Mammary epithelial cell (primary cell): Measurements from ENCODE around the gene HCLS1.

Experiments
- EZH2 ChIP-seq: IDR thresholded peaks from 2 replicates; pipeline ENCODE4 v1.6.1; 2012; ENCODE audit warnings: low read length, inconsistent platforms, borderline replicate concordance
- TF ChIP-seq, protein P1 (sequence below), 2 donors: IDR thresholded peaks in 1 of 2; conservative IDR thresholded peaks in 1 of 2; 2 replicates each; pipeline ENCODE4 v1.5.1; 2011 to 2012; ENCODE audit warnings: inconsistent platforms in 2 of 2, low read length in 2 of 2, mild to moderate bottlenecking in 2 of 2, control low read depth in 1 of 2, low read depth in 1 of 2; ENCODE audit not compliant: insufficient read depth in 1 of 2; ENCODE audit errors: extremely low read depth in 1 of 2

GRCh38 chr3:121698901-121699300 lies 38.2 kb upstream of the HCLS1 start:
- TF ChIP-seq, protein P1, sequence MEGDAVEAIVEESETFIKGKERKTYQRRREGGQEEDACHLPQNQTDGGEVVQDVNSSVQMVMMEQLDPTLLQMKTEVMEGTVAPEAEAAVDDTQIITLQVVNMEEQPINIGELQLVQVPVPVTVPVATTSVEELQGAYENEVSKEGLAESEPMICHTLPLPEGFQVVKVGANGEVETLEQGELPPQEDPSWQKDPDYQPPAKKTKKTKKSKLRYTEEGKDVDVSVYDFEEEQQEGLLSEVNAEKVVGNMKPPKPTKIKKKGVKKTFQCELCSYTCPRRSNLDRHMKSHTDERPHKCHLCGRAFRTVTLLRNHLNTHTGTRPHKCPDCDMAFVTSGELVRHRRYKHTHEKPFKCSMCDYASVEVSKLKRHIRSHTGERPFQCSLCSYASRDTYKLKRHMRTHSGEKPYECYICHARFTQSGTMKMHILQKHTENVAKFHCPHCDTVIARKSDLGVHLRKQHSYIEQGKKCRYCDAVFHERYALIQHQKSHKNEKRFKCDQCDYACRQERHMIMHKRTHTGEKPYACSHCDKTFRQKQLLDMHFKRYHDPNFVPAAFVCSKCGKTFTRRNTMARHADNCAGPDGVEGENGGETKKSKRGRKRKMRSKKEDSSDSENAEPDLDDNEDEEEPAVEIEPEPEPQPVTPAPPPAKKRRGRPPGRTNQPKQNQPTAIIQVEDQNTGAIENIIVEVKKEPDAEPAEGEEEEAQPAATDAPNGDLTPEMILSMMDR (conservative IDR thresholded peaks at IDR 0.05 in 1 of 2, IDR thresholded peaks at IDR 0.05 in 1 of 2; ENCODE audit: extremely low read depth in 1 of 2, insufficient read depth in 1 of 2, low read depth in 1 of 2, low read length in 2 of 2) = no peak
- no peak for TF ChIP-seq EZH2
